Measurements from ENCODE around the gene ARAP3. TPM values are rescaled to one million over a fixed set of nuclear protein-coding genes. Genes with fewer than 3 reads are reported as not detected.

Gene ARAP3
- total RNA-seq, 1 experiment from 2014 or later, result 15.1 TPM

- Histone ChIP-seq H3K27ac (ENCODE audit: low read depth, low read length) (no peak overlapping the region), H4K20me1 (ENCODE audit: insufficient read depth) (peaks cover 4% of the 10 kb centered on the region; the same call in 1 of the 2 replicates), H3K9me2 (ENCODE audit: insufficient read depth) (no peaks in the 10 kb centered on the region), H3K4me3 (replicated peaks in 1 of 2; ENCODE audit: low read depth in 1 of 2, low read length in 2 of 2) (no peak overlapping the region), H3K4me1 (ENCODE audit: control insufficient read depth in 1 of 2, insufficient read depth in 2 of 2, low read length in 2 of 2) (0 out of 4 replicates have a peak, but pooled peaks cover 0 to 3% of the 10 kb centered on the region in 2 experiments), H3K9ac (ENCODE audit: low read length) (no peak overlapping the region), H3K9me3 (ENCODE audit: control insufficient read depth in 1 of 2, insufficient read depth in 1 of 2, low read depth in 1 of 2, low read length in 2 of 2) (no peaks in the 10 kb centered on the region), H3K4me2 (ENCODE audit: low read length) (no peak overlapping the region), H2AFZ (ENCODE audit: low read depth, low read length, poor library complexity, severe bottlenecking) (no peak overlapping the region), H3K27me3 (ENCODE audit: insufficient read depth, low read length) (no peaks in the 10 kb centered on the region), H3K36me3 (ENCODE audit: control insufficient read depth in 1 of 2, insufficient read depth in 2 of 2, low read length in 2 of 2) (no peaks in the 10 kb centered on the region), H3K79me2 (ENCODE audit: insufficient read depth, low read length) (no peaks in the 10 kb centered on the region)
- RAD21 ChIA-PET (ENCODE audit: low non-redundant PET in 1 of 2, low total read pairs in 2 of 2, uncharacterized antibody in 2 of 2, unreplicated experiment in 2 of 2), result no interaction called here
- CTCF ChIA-PET, result no interaction called here
- no TSS peak for BruUV-seq (replicated peaks)
- POLR2A ChIA-PET, result interaction anchor here (0.7 kb wide), 1 partner anchor 17 kb away, joined by 3 read pairs; no protein-coding TSS in a partner anchor
- ATAC-seq (no peak), DNase-seq (ENCODE audit: low read depth, low spot score) (no peak)
- intact Hi-C loops (cut with micrococcal nuclease), result loop anchor here (1.0 to 10.0 kb wide), 3 partner anchors 213 to 479 kb away; no protein-coding TSS in a partner anchor
- TF ChIP-seq POLR2AphosphoS5 (IDR thresholded peaks at IDR 0.05; ENCODE audit: low read depth, low read length) (no peak), REST (IDR thresholded peaks at IDR 0.05; ENCODE audit: low read depth) (no peak), JUND (IDR thresholded peaks at IDR 0.05) (no peak), CBX3 (IDR thresholded peaks at IDR 0.05; ENCODE audit: low read depth) (no peak), ELF1 (IDR thresholded peaks at IDR 0.05; ENCODE audit: borderline replicate concordance, low read depth) (no peak), MAX (IDR thresholded peaks at IDR 0.05) (no peak), SP1 (IDR thresholded peaks at IDR 0.05; ENCODE audit: low read depth) (no peak), ZBTB33 (IDR thresholded peaks at IDR 0.05; ENCODE audit: extremely low read depth, insufficient replicate concordance, low read length) (no peak), ZNF274 (IDR thresholded peaks at IDR 0.05; ENCODE audit: low read depth, low read length) (no peak)
- TF ChIP-seq, protein P1, sequence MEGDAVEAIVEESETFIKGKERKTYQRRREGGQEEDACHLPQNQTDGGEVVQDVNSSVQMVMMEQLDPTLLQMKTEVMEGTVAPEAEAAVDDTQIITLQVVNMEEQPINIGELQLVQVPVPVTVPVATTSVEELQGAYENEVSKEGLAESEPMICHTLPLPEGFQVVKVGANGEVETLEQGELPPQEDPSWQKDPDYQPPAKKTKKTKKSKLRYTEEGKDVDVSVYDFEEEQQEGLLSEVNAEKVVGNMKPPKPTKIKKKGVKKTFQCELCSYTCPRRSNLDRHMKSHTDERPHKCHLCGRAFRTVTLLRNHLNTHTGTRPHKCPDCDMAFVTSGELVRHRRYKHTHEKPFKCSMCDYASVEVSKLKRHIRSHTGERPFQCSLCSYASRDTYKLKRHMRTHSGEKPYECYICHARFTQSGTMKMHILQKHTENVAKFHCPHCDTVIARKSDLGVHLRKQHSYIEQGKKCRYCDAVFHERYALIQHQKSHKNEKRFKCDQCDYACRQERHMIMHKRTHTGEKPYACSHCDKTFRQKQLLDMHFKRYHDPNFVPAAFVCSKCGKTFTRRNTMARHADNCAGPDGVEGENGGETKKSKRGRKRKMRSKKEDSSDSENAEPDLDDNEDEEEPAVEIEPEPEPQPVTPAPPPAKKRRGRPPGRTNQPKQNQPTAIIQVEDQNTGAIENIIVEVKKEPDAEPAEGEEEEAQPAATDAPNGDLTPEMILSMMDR (IDR thresholded peaks at IDR 0.05 in 2 of 3, conservative IDR thresholded peaks at IDR 0.05 in 1 of 3; ENCODE audit: borderline replicate concordance in 1 of 3, insufficient read depth in 1 of 3, low read depth in 2 of 3, low read length in 2 of 3), result no peak
These were observed 15.8 kb downstream of the ARAP3 start for GRCh38 chr5:141665995-141666940.
